ENCODE results near the gene FADD. TPM values are rescaled to one million over a fixed set of nuclear protein-coding genes. Genes with fewer than 3 reads are reported as not detected.
A peak's percentile ranks its signal among the peaks of the same experiment; 100 is the strongest.

FADD gene
- 10 to 100 TPM; 16.0 to 18.4 TPM for total RNA-seq

GRCh38 chr11:70202920-70203750 is at the start of gene FADD:
Gene FADD (plus strand): TSS chr11:70203296. CDS start chr11:70203460, 164 bp downstream.
- DNase-seq (ENCODE audit: low spot score): peak; percentile 84
- Histone ChIP-seq H3K4me1 (replicated peaks) (peaks cover 8% of the 10 kb centered on the region), H3K27me3 (replicated peaks; ENCODE audit: insufficient read depth) (no peaks in the 10 kb centered on the region), H3K36me3 (no peaks in the 10 kb centered on the region), H3K4me3 (peak within 1 kb of the TSS; percentile 94 to 96), H3K9me3 (no peaks in the 10 kb centered on the region), H3K27ac (peak within 1 kb of the TSS; percentile 75 to 77)
- intact Hi-C loops (cut with DNase I): loop anchor here (10.0 kb wide), 1 partner anchor 192 kb away; the partner anchor contains the start of gene CTTN
- WGBS: 1% methylated on average over 60 of the region's 91 CpGs
- TF ChIP-seq POLR2A (IDR thresholded peaks at IDR 0.05) (peak; percentile 74), POLR2AphosphoS5 (IDR thresholded peaks at IDR 0.05) (peak; percentile 93), CTCF (IDR thresholded peaks at IDR 0.05) (peak in 2 of 4 experiments; percentile 14 to 24)

- no peaks in the 10 kb centered on the region for H3K36me3 ChIP-seq
- no peaks in the 10 kb centered on the region for H3K4me1 ChIP-seq (replicated peaks)
- peak; percentile 79 for DNase-seq (ENCODE audit: low spot score)
- WGBS: 62% methylated on average over 14 of the region's 14 CpGs
- no peak for TF ChIP-seq POLR2A (IDR thresholded peaks at IDR 0.05)
- TF ChIP-seq POLR2AphosphoS5 (IDR thresholded peaks at IDR 0.05): peak; percentile 76
- H3K27me3 ChIP-seq (replicated peaks; ENCODE audit: insufficient read depth): no peaks in the 10 kb centered on the region
- H3K27ac ChIP-seq: peak overlapping the region; percentile 35 to 47
- H3K4me3 ChIP-seq: no peak overlapping the region
- intact Hi-C loops (cut with DNase I): no loop called here
- H3K9me3 ChIP-seq: no peaks in the 10 kb centered on the region
Measured at GRCh38 chr11:70155386-70155785, 47.7 kb upstream of the FADD start.

- no peak for TF ChIP-seq POLR2AphosphoS5 (IDR thresholded peaks at IDR 0.05)
- H3K27ac ChIP-seq: no peak overlapping the region
- no peak overlapping the region for H3K4me3 ChIP-seq
- no peaks in the 10 kb centered on the region for H3K9me3 ChIP-seq
- H3K4me1 ChIP-seq (replicated peaks): no peaks in the 10 kb centered on the region
- WGBS: 63% methylated on average over 18 of the region's 18 CpGs
- no peaks in the 10 kb centered on the region for H3K27me3 ChIP-seq (replicated peaks; ENCODE audit: insufficient read depth)
- intact Hi-C loops (cut with DNase I): no loop called here
- no peaks in the 10 kb centered on the region for H3K36me3 ChIP-seq
- DNase-seq (ENCODE audit: low spot score): peak; percentile 46
Measured at GRCh38 chr11:70156291-70157037, 46.6 kb upstream of the FADD start.

- no peak for DNase-seq (ENCODE audit: low spot score)
- H3K4me1 ChIP-seq (replicated peaks): no peaks in the 10 kb centered on the region
- intact Hi-C loops (cut with DNase I): no loop called here
Measured at GRCh38 chr11:70158201-70158600, 44.9 kb upstream of the FADD start.

GRCh38 chr11:70158757-70159389 is 44.2 kb upstream of the FADD start:
- no peak for DNase-seq (ENCODE audit: low spot score)
- Histone ChIP-seq H3K27me3 (replicated peaks; ENCODE audit: insufficient read depth) (no peaks in the 10 kb centered on the region), H3K27ac (no peak overlapping the region), H3K4me3 (no peak overlapping the region), H3K36me3 (no peaks in the 10 kb centered on the region), H3K9me3 (no peaks in the 10 kb centered on the region), H3K4me1 (replicated peaks) (no peaks in the 10 kb centered on the region)
- TF ChIP-seq POLR2AphosphoS5 (IDR thresholded peaks at IDR 0.05): no peak
- no peak for TF ChIP-seq POLR2A (IDR thresholded peaks at IDR 0.05)
- TF ChIP-seq CTCF (IDR thresholded peaks at IDR 0.05): no peak
- WGBS: 92% methylated on average over 14 of the region's 14 CpGs
- intact Hi-C loops (cut with DNase I): no loop called here

More at GRCh38 chr11:70158201-70158600, 44.9 kb upstream of the FADD start:
- H3K27ac ChIP-seq: no peak overlapping the region
- H3K9me3 ChIP-seq: no peaks in the 10 kb centered on the region
- no peak overlapping the region for H3K4me3 ChIP-seq
- WGBS: 79% methylated on average over 8 of the region's 8 CpGs
- no peak for TF ChIP-seq CTCF (IDR thresholded peaks at IDR 0.05)
- no peak for TF ChIP-seq POLR2A (IDR thresholded peaks at IDR 0.05)
- TF ChIP-seq POLR2AphosphoS5 (IDR thresholded peaks at IDR 0.05): no peak
- no peaks in the 10 kb centered on the region for H3K27me3 ChIP-seq (replicated peaks; ENCODE audit: insufficient read depth)
- H3K36me3 ChIP-seq: no peaks in the 10 kb centered on the region

All from prostate gland (tissue), 2 donors.